Islet of Langerhans (tissue), 1 donor: ENCODE data around the gene TCP11L2.
"Not testable (repeated sequence)": the region's sequence is repeated elsewhere in the genome, so short reads cannot be mapped to it uniquely, and the experiment has no call there.

Experiments
- FAIRE-seq: peaks from one replicate; lab custom pipeline; 2011; peaks lifted over from hg19 to GRCh38; lab: Jason Lieb, UNC

TCP11L2 gene

DNA sequence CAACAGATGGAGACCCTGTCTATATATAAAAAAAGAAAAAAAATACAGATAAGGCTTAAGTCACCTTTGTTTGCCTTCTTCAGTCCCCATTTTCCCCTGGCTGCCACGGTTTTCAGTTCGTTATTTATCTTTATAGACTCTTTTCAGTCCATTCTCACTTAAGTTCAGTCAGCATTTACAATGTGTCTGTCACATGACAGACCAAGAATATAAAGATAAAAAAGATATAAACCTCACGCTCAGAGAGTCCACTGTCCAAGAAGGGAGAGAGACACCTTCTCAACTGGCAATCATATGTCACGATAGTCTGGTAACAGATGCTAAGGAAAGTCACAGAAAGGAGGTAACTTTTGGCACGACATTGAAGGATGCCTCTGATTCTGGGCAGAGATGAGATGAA, 41.6 kb downstream of the TCP11L2 start:
- FAIRE-seq, result no peak

GRCh38 chr12:106345746-106346145, 43.2 kb downstream of the TCP11L2 start:
- no peak for FAIRE-seq

- FAIRE-seq, result no peak
Measured at GRCh38 chr12:106348411-106348810, 45.9 kb downstream of the TCP11L2 start.

DNA sequence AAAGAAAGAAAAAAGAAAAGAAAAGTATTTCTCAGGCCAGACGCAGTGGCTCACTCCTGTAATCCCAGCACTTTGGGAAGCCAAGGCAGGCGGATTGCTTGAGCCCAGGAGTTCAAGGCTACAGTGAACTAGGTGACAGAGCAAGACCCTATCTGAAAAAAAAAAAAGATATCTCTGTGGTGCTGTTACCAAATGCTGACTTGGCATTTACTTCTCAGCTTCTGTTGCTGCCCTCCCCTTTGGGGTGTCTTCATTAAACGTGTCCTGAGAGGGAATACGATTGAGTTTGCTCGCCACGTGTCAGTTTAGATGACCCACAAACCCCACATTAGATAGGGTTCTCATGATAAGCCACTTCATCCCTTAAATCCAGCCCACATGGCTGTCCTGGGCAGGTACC, 50.6 kb downstream of the TCP11L2 start:
- FAIRE-seq, result no peak

DNA sequence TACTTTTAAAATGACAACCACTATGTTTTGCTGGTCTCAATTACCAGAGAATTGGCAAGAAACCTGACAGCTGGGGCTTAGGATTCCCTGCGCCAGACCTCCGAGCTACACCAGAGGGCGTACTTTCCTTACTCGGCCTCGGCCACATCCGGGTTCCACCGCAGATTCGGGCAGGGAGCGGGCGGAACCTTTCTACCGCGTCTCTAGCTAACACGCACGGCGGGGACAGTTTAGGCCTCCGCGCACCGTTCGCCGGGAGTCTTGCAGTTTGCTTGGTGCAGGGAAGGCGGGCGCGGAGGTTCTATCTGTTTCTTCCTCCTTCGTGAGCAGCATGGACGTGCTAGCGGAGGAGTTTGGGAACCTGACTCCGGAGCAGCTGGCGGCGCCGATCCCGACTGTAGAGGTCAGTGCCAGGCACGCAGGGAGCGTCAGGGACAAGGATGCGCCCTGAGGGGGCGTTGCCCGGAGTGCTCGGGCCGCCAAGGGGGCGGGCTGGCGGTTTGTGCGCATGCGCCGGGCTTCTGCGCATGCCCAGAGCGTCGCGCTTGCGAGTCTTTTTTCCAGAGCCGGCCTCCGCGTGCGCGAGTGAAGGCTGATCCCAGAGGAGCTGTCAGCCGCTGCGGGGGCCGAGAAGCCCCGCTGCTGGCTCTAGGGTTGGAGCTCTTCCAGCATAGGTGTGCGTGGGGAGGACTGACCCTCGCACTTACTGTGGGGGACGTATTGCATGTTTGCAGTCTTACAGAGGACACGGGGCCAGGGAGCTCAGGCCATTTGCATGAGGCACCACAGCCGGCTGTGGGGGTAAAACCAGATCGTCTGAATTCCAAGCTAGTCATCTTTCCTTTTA, 55.2 kb downstream of the TCP11L2 start, which contains the start of gene POLR3B:
POLR3B (plus strand) TSS at position 200 of the 847 bp plus-strand sequence; CDS start at position 332, 132 bp downstream.
- no peak for FAIRE-seq

- FAIRE-seq, result no peak
Measured at GRCh38 chr12:106358396-106359241, 56.1 kb downstream of the TCP11L2 start.

GRCh38 chr12:106359646-106360399, 57.3 kb downstream of the TCP11L2 start:
- no peak for FAIRE-seq

DNA sequence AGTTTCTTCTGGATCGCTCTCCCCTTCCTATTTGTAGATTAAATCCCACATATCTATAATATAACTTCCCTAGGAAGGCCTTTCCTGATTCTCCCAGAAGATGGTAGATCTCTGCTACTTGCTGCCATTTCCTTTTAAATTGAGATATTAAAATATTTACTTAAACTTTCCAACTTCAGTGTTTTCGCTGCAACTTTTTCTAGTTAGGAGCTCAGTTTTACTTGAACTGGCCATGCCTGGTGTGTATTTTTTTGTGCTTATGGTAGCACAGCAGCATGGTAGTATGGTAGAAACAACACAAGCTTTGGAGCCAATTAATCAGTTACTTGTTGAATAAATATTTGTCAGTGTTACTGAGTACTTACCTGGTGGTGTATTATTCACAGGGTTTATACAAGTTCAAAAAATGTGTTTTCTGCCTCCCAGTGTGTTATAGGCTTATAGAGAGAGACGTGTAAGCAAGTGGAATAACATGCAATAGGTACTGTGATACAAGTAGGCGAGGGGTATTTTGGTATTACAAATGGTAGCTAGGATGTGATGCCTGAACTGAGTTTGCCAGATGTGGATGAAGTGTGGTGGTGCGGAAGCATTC, 58.0 kb downstream of the TCP11L2 start:
- FAIRE-seq, result no peak

- FAIRE-seq, result no peak
Measured at GRCh38 chr12:106362971-106363370, 60.4 kb downstream of the TCP11L2 start.

- no peak for FAIRE-seq
Measured at GRCh38 chr12:106364261-106364660, 61.7 kb downstream of the TCP11L2 start.

DNA sequence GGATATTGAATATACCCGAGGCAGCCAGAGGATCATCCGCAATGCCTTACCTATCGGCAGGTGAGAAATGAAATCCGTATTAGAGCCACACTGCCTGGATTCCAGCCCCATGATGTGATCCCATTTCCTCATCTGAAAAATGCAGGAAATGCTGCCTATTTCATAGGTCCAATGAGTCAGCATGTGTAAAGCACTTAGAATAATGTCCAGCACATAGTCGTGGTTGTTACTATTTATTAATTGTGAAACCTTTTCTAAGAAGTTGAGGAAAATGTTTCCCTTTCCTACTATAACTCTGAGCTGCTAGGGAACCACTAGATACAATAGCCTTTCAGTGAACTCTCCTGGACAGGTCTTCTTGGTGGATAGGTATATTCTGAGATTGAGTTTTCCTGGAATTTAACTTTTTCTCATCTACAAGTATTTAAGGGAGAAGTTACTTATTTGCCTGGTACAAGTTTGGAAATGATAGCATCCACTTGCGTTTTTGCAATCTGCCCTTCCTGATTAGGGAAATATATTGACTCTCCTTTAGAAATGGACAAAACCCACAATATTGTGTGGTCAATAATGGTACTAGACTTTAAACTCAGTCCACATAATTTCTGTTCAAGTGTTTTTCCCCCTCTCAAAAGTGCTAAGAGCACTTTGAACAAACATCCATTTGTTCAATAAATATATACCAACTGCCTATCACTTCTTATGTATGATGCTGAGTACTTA, 67.3 kb downstream of the TCP11L2 start:
- no peak for FAIRE-seq

DNA sequence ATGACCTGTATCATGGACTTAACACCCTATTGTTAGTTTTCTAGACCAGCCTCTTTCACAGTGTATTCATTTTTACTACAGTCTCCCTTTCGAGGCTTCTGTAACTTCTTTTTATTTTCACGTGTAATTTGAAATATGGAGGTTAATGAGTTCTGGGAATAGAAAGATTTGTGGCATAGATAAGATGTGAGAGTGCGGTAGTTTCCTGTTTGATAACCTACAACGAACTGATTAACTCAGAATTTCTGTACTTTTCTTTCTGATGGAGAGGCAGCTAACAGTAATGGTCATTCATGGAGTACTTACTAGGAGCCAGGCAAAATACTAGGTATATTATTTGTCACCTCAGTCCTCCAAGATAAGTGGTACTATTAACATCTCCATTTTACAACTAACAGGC, 76.3 kb downstream of the TCP11L2 start:
- FAIRE-seq, result no peak

GRCh38 chr12:106380954-106381353, 78.4 kb downstream of the TCP11L2 start:
- no peak for FAIRE-seq

DNA sequence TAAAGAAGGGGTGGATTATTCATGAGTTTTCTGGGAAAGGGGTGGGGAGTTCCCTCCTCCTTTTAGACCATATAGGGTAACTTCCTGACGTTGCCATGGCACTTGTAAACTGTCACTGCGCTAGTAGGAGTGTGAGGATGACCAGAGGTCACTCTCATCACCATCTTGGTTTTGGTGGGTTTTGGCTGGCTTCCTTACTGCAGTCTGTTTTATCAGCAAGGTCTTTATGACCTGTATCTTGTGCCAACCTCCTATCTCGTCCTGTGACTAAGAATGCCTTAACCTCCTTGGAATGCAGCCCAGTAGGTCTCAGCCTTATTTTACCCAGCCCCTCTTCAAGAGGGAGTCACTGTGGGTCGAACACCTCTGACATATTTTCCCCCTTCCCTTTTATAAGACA, 79.3 kb downstream of the TCP11L2 start:
- not testable (repeated sequence) for FAIRE-seq

GRCh38 chr12:106386813-106387535, 84.4 kb downstream of the TCP11L2 start:
- no peak for FAIRE-seq

DNA sequence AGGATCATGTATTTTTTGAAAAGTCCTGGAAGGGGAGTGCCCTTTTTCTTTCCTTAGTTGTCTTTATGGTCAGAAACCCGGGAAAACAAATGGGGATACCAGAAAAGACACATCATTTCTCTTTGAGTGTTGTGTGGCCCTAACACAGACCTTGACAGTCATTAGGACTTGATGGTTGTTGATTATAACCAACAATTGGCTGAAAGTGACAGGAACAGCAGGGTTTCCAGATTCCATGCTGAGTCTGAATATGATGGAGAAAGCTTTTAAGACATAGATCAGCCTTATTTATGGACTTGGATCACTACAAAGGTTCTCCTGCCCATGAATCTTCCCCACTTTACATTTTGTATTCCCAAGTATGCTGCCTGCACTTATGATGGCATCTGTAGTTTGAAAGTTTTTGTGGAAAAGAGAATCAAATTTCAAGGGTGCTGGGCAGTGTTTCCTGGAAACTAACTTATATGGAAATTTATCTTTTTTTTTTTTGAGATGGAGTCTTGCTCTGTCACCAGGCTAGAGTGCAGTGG, 85.4 kb downstream of the TCP11L2 start:
- FAIRE-seq, result no peak

- no peak for FAIRE-seq
Measured at GRCh38 chr12:106389151-106389550, 86.6 kb downstream of the TCP11L2 start.

DNA sequence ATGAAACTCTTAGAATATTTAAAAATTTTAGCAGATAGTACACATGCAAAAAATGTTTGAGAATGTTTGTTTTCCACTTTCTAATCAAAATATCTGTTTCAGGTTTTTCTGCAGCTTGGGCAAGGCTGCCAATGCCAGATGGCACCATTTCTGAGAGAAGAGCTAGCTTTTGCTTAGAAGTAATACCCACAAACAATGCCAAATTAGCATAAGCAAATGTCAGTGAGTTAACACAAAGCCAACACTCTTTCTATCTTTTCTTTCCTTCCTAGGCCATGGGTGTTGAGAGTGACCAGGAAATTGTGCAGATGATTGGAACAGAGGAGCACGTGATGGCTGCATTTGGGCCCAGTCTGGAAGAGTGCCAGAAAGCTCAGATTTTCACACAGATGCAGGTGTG, 90.2 kb downstream of the TCP11L2 start:
- no peak for FAIRE-seq
